ENCODE data around the gene GLT8D1.

GLT8D1 gene

DNA sequence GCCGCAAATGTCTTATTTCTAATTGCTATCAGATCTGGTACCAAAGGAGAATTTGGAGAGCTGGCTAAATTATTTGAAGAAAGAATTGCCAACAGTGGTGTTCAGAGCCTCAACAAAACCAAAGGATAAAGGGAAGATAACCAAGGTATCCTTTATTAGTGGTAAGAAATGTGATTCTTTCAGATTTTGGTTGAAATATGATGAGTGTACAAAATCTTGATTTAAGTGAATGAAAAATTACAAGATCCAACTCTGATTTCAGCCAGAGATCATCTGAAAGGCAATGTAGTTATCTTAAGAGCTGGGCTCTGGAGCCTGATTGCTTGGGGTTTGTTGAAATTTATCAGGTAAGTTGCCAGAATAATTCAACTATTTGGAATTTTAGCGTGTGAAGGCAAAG, 15.0 kb downstream of the GLT8D1 start:
- no peaks in the 10 kb centered on the region for H3K9me3 ChIP-seq (ENCODE audit: control insufficient read depth, insufficient read depth, low read depth, low read length)
- H3K4me3 ChIP-seq (ENCODE audit: low read depth, low read length): no peak overlapping the region
- no peak overlapping the region for H3K27ac ChIP-seq (ENCODE audit: extremely low read depth, low read depth, low read length)
- TF ChIP-seq ZNF843 (tag by site-specific recombination; IDR thresholded peaks at IDR 0.05): no peak
- no peak for TF ChIP-seq ZNF391 (tag by site-specific recombination; IDR thresholded peaks at IDR 0.05; ENCODE audit: borderline replicate concordance, low read depth)
- TF ChIP-seq, protein P1, sequence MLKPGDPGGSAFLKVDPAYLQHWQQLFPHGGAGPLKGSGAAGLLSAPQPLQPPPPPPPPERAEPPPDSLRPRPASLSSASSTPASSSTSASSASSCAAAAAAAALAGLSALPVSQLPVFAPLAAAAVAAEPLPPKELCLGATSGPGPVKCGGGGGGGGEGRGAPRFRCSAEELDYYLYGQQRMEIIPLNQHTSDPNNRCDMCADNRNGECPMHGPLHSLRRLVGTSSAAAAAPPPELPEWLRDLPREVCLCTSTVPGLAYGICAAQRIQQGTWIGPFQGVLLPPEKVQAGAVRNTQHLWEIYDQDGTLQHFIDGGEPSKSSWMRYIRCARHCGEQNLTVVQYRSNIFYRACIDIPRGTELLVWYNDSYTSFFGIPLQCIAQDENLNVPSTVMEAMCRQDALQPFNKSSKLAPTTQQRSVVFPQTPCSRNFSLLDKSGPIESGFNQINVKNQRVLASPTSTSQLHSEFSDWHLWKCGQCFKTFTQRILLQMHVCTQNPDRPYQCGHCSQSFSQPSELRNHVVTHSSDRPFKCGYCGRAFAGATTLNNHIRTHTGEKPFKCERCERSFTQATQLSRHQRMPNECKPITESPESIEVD (tag by site-specific recombination; IDR thresholded peaks at IDR 0.05): no peak
- no peak for TF ChIP-seq ZSCAN30 (tag by site-specific recombination; IDR thresholded peaks at IDR 0.05)
- TF ChIP-seq ZNF664 (tag by site-specific recombination; IDR thresholded peaks at IDR 0.05): no peak
- TF ChIP-seq GLI2 (tag by site-specific recombination; IDR thresholded peaks at IDR 0.05; ENCODE audit: borderline replicate concordance, low read depth): no peak
- peaks cover 46 to 94% of the 10 kb centered on the region in 2 experiments for H3K36me3 ChIP-seq (ENCODE audit: control insufficient read depth in 2 of 2, insufficient read depth in 1 of 2, low read length in 2 of 2)
- ChIA-PET CTCF (no interaction called here), POLR2A (interaction anchor here (1.0 kb wide), 1 partner anchor 17 kb away, joined by 3 read pairs; no protein-coding TSS in a partner anchor)
- H3K4me1 ChIP-seq (ENCODE audit: control insufficient read depth, insufficient read depth, low read length): no peaks in the 10 kb centered on the region

DNA sequence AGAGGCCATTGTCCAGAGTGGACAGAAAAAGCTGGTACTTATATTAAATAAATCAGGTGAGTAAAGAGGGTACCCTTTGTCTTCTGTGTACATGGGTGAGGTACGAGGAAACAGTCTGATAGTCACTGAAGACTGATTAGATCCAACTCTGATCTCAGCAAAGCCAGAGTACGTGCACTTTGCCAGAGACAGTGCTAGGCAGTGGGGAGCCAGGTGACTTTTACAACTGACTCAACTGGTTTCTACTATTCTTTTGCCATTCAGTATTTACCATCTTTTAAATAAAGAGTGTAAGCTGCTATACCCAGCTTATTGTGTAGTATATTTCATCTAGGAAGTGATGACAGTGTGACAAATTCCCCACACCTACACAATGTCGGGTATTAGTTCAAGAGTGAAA, 16.4 kb downstream of the GLT8D1 start:
- CTCF ChIA-PET: no interaction called here
- H3K36me3 ChIP-seq (ENCODE audit: control insufficient read depth in 2 of 2, insufficient read depth in 1 of 2, low read length in 2 of 2): peaks cover 37 to 80% of the 10 kb centered on the region in 2 experiments
- TF ChIP-seq, protein P2, sequence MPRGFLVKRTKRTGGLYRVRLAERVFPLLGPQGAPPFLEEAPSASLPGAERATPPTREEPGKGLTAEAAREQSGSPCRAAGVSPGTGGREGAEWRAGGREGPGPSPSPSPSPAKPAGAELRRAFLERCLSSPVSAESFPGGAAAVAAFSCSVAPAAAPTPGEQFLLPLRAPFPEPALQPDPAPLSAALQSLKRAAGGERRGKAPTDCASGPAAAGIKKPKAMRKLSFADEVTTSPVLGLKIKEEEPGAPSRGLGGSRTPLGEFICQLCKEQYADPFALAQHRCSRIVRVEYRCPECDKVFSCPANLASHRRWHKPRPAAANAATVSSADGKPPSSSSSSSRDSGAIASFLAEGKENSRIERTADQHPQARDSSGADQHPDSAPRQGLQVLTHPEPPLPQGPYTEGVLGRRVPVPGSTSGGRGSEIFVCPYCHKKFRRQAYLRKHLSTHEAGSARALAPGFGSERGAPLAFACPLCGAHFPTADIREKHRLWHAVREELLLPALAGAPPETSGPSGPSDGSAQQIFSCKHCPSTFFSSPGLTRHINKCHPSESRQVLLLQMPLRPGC (tag by site-specific recombination; IDR thresholded peaks at IDR 0.05): no peak
- no peak for TF ChIP-seq TCF7L2 (IDR thresholded peaks at IDR 0.05; ENCODE audit: borderline replicate concordance, low read depth, low read length)
- TF ChIP-seq ZNF302 (tag by site-specific recombination; IDR thresholded peaks at IDR 0.05; ENCODE audit: low read depth): no peak
- TF ChIP-seq SP7 (tag by site-specific recombination; IDR thresholded peaks at IDR 0.05): no peak
- no peak for TF ChIP-seq ZSCAN16 (tag by site-specific recombination; IDR thresholded peaks at IDR 0.05)
- TF ChIP-seq HOXD13 (CRISPR knock-in tag; IDR thresholded peaks at IDR 0.05; ENCODE audit: borderline replicate concordance): no peak
- TF ChIP-seq ZNF132 (tag by site-specific recombination; IDR thresholded peaks at IDR 0.05; ENCODE audit: borderline replicate concordance): no peak
- TF ChIP-seq ZFP69B (tag by site-specific recombination; IDR thresholded peaks at IDR 0.05): no peak
- no peak for TF ChIP-seq ZNF558 (tag by site-specific recombination; IDR thresholded peaks at IDR 0.05)
- no peak for TF ChIP-seq ZNF274 (IDR thresholded peaks at IDR 0.05; ENCODE audit: low read length)
- no peak for TF ChIP-seq ZNF274 (tag by site-specific recombination; IDR thresholded peaks at IDR 0.05; ENCODE audit: borderline replicate concordance)
- no peak for TF ChIP-seq ZEB2 (tag by site-specific recombination; IDR thresholded peaks at IDR 0.05)
- TF ChIP-seq, protein P3, sequence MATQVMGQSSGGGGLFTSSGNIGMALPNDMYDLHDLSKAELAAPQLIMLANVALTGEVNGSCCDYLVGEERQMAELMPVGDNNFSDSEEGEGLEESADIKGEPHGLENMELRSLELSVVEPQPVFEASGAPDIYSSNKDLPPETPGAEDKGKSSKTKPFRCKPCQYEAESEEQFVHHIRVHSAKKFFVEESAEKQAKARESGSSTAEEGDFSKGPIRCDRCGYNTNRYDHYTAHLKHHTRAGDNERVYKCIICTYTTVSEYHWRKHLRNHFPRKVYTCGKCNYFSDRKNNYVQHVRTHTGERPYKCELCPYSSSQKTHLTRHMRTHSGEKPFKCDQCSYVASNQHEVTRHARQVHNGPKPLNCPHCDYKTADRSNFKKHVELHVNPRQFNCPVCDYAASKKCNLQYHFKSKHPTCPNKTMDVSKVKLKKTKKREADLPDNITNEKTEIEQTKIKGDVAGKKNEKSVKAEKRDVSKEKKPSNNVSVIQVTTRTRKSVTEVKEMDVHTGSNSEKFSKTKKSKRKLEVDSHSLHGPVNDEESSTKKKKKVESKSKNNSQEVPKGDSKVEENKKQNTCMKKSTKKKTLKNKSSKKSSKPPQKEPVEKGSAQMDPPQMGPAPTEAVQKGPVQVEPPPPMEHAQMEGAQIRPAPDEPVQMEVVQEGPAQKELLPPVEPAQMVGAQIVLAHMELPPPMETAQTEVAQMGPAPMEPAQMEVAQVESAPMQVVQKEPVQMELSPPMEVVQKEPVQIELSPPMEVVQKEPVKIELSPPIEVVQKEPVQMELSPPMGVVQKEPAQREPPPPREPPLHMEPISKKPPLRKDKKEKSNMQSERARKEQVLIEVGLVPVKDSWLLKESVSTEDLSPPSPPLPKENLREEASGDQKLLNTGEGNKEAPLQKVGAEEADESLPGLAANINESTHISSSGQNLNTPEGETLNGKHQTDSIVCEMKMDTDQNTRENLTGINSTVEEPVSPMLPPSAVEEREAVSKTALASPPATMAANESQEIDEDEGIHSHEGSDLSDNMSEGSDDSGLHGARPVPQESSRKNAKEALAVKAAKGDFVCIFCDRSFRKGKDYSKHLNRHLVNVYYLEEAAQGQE (tag by site-specific recombination; IDR thresholded peaks at IDR 0.05): no peak
- no peak for TF ChIP-seq ZSCAN30 (tag by site-specific recombination; IDR thresholded peaks at IDR 0.05)
- no peak for TF ChIP-seq ZNF292 (tag by site-specific recombination; IDR thresholded peaks at IDR 0.05; ENCODE audit: borderline replicate concordance, low read depth)
- POLR2A ChIA-PET: interaction anchor here (0.7 kb wide), 1 partner anchor 153 kb away, joined by 3 read pairs; the partner anchor contains the start of gene UQCC5
- no peaks in the 10 kb centered on the region; the same call in 1 of the 2 replicates for H3K4me1 ChIP-seq (ENCODE audit: control insufficient read depth, insufficient read depth, low read length)
- H3K4me3 ChIP-seq (ENCODE audit: low read depth, low read length): no peak overlapping the region
- H3K27ac ChIP-seq (ENCODE audit: extremely low read depth, low read depth, low read length): no peak overlapping the region
- no peaks in the 10 kb centered on the region for H3K9me3 ChIP-seq (ENCODE audit: control insufficient read depth, insufficient read depth, low read depth, low read length)
